ENCODE measurements around the gene ASAP2.

ASAP2 gene

DNA sequence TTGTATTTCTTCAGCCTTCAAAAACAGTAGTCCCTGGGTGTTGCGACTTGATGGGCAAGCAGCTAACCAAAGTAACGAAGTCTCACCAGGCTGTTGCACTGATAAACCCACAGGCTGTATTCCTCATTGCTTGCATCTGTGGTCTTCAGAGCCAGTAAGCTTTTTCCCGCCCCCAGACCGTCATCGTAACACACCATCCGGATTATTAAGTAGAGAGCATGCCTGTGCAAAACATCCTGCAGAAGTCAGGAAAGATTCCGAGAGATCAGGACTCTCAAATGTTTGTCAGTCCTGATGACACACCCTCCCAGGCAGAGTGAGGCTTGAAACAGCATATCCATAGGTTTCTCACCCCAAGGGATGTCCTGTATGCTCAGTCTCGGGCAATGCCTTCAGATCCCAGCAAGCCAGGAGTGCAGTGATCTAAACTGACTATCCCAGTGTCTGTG lies 200.8 kb downstream of the ASAP2 start:
- no peak for TF ChIP-seq POLR2AphosphoS5 (IDR thresholded peaks at IDR 0.05; ENCODE audit: low read depth, low read length)
- TF ChIP-seq TAF1 (IDR thresholded peaks at IDR 0.05; ENCODE audit: borderline replicate concordance, insufficient read depth, low read length) = no peak
- TF ChIP-seq SIN3A (IDR thresholded peaks at IDR 0.05; ENCODE audit: borderline replicate concordance, insufficient read depth, low read length) = no peak
- TF ChIP-seq FOXP2 (optimal IDR thresholded peaks at IDR 0.05; ENCODE audit: borderline replicate concordance, extremely low read depth, extremely low read length, insufficient read depth) = no peak
- TF ChIP-seq, protein P1, sequence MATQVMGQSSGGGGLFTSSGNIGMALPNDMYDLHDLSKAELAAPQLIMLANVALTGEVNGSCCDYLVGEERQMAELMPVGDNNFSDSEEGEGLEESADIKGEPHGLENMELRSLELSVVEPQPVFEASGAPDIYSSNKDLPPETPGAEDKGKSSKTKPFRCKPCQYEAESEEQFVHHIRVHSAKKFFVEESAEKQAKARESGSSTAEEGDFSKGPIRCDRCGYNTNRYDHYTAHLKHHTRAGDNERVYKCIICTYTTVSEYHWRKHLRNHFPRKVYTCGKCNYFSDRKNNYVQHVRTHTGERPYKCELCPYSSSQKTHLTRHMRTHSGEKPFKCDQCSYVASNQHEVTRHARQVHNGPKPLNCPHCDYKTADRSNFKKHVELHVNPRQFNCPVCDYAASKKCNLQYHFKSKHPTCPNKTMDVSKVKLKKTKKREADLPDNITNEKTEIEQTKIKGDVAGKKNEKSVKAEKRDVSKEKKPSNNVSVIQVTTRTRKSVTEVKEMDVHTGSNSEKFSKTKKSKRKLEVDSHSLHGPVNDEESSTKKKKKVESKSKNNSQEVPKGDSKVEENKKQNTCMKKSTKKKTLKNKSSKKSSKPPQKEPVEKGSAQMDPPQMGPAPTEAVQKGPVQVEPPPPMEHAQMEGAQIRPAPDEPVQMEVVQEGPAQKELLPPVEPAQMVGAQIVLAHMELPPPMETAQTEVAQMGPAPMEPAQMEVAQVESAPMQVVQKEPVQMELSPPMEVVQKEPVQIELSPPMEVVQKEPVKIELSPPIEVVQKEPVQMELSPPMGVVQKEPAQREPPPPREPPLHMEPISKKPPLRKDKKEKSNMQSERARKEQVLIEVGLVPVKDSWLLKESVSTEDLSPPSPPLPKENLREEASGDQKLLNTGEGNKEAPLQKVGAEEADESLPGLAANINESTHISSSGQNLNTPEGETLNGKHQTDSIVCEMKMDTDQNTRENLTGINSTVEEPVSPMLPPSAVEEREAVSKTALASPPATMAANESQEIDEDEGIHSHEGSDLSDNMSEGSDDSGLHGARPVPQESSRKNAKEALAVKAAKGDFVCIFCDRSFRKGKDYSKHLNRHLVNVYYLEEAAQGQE (IDR thresholded peaks at IDR 0.05; ENCODE audit: insufficient read depth in 1 of 2, low read depth in 2 of 2, low read length in 2 of 2) = no peak

DNA sequence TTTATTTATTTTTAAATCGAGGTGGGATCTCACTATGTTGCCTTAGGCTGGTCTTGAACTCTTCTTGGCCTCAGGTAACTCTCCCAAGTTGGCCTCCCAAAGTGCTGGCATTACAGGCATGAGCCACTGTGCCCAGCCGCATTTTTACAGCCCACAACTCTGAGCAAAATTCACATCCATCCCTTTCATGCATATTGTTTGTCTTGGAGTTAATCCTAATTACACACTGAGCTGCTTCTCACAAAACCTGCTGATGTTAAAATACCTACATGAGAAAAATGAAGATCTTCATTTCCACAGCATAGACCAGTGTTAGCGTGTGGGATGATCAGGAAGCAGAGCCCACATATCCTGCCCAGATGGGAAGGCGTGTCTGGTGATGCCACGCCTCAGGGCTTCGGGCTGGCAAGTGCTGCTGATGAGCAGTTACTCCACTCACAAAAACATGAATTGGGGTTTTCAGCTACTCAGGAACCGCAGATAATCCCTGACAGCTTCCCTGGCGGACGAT lies 202.1 kb downstream of the ASAP2 start:
- no peak for TF ChIP-seq POLR2AphosphoS5 (IDR thresholded peaks at IDR 0.05; ENCODE audit: low read depth, low read length)
- TF ChIP-seq, protein P1 (IDR thresholded peaks at IDR 0.05; ENCODE audit: insufficient read depth in 1 of 2, low read depth in 2 of 2, low read length in 2 of 2) = no peak
- TF ChIP-seq TAF1 (IDR thresholded peaks at IDR 0.05; ENCODE audit: borderline replicate concordance, insufficient read depth, low read length) = 0 out of 2 replicates have a peak, but pooled peaks have one; percentile 27
- TF ChIP-seq FOXP2 (optimal IDR thresholded peaks at IDR 0.05; ENCODE audit: borderline replicate concordance, extremely low read depth, extremely low read length, insufficient read depth) = no peak
- no peak for TF ChIP-seq SIN3A (IDR thresholded peaks at IDR 0.05; ENCODE audit: borderline replicate concordance, insufficient read depth, low read length)

DNA sequence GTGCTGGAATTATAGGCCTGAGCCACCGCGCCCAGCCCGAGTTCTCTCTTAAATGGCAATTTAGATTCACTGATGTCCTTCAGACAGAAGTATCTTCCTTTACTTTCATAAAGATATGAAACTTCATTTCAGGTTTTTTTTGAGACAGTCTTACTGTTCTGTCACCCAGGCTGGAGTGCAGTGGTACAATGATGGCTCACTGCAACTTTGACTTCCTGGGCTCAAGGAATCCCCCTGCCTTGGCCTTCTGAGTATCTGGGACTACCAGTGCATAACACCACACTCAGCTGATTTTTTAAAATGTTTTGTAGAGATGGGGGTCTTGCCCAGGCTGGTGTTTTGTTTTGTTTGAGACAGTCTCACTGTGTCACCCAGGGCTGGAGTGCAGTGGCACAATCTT lies 203.5 kb downstream of the ASAP2 start:
- no peak for TF ChIP-seq TAF1 (IDR thresholded peaks at IDR 0.05; ENCODE audit: borderline replicate concordance, insufficient read depth, low read length)
- no peak for TF ChIP-seq SIN3A (IDR thresholded peaks at IDR 0.05; ENCODE audit: borderline replicate concordance, insufficient read depth, low read length)
- TF ChIP-seq, protein P1 (IDR thresholded peaks at IDR 0.05; ENCODE audit: insufficient read depth in 1 of 2, low read depth in 2 of 2, low read length in 2 of 2) = no peak
- TF ChIP-seq POLR2AphosphoS5 (IDR thresholded peaks at IDR 0.05; ENCODE audit: low read depth, low read length) = no peak
- no peak for TF ChIP-seq FOXP2 (optimal IDR thresholded peaks at IDR 0.05; ENCODE audit: borderline replicate concordance, extremely low read depth, extremely low read length, insufficient read depth)

DNA sequence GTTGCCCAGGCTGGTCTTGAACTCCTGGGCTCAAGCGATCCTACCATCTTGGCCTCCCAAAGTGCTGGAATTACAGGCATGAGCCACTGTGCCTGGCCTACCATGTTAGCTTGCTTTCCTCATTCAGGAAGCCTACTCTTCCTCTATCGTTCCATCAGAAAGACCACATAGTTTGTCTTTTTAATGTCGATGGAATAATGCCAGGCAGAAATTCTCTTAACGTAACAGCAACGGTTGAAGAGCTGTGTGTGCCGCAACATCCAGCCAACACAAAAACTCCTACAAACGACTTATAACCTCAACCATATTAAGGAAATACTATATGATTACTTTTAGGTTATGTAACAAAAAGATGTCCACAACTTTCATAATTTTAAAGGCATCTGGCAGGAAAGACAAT lies 206.2 kb downstream of the ASAP2 start:
- TF ChIP-seq POLR2AphosphoS5 (IDR thresholded peaks at IDR 0.05; ENCODE audit: low read depth, low read length) = no peak

DNA sequence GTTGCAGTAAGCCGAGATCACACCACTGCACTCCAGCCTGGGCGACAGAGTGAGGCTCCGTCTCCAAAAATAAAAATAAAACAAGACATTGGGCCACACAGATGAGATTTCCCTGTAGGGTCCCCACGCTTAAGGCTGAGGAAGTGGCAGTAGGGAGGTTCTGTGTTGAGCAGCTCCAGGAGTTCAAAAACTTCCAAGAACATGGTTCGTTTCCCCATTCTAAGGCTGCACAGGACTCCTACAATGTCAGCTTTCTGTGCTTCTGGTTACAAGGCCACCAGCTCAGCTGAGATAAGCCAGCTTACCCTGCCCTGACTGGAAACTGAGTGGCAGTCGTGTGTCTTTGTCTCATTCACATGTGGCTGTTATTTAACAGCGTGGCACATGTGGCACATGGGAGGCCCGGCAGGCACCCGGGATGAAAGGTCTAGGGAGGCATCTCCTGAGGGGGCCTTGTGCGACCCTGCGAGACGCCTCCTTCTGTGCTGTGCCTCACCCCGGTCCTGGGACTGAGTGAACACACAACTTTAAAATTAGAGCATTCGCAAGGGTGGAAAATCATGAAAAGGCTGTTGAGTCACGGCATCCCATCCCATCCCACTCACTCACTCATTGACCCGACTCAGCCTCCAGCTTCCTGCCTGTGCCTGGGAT lies 209.0 kb downstream of the ASAP2 start:
- TF ChIP-seq SIN3A (IDR thresholded peaks at IDR 0.05; ENCODE audit: borderline replicate concordance, insufficient read depth, low read length) (no peak), POLR2AphosphoS5 (IDR thresholded peaks at IDR 0.05; ENCODE audit: low read depth, low read length) (no peak), FOXP2 (optimal IDR thresholded peaks at IDR 0.05; ENCODE audit: borderline replicate concordance, extremely low read depth, extremely low read length, insufficient read depth) (no peak), TAF1 (IDR thresholded peaks at IDR 0.05; ENCODE audit: borderline replicate concordance, insufficient read depth, low read length) (no peak)
- TF ChIP-seq, protein P1 (IDR thresholded peaks at IDR 0.05; ENCODE audit: insufficient read depth in 1 of 2, low read depth in 2 of 2, low read length in 2 of 2) = no peak

All from PFSK-1 (cell line).